Activated CD8-positive, alpha-beta memory T cell treated with anti-CD3 and anti-CD28 coated beads for 4 hours (primary cell): ENCODE measurements around the gene XXYLT1.

Source experiments
- DNase-seq, 2 donors: peaks; one replicate each; pipeline ENCODE4 v3.0.0-alpha.2; 2020; ENCODE audit warnings: low read depth in 2 of 2

XXYLT1 gene

GRCh38 chr3:195169011-195169649, 101.8 kb downstream of the XXYLT1 start:
- DNase-seq: no peak

- no peak for DNase-seq
Observed at GRCh38 chr3:195168009-195168762, 102.8 kb downstream of the XXYLT1 start.

- no peak for DNase-seq
Observed at GRCh38 chr3:195165790-195166189, 105.2 kb downstream of the XXYLT1 start.

GRCh38 chr3:195165265-195165609, 105.7 kb downstream of the XXYLT1 start:
- DNase-seq: no peak

DNA sequence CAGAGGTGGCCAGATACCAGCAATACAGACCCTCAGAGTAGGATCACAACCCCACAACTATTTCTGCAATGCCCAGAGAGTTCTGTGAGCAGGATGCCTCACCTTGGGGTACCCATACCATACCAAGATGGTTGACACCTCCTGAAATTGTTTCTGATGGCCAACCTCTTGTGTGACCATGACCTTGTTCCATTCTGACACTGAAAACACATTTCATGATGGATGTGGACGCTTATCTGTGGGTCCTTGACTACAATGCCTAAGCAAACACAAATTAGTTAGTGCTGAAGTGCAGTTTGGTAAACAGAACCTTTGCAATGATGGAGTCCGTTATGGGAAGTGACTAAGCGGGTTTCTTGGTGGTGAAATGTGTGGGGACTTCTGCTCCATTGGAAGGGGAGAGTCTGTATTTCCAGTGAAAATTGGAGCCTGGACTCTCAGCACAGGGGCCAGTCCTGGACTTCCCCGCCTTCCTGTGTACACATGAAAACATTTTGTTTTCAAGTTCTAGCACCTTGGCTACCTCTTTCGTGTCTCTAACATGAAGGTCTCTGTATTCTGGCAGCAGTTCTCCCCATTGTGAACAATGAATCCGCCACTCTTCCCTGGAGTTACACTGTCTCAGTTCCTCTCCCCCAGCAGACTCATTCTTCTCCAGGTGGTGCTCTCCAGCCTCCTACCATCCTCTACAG, 106.2 kb downstream of the XXYLT1 start:
- no peak for DNase-seq

GRCh38 chr3:195163719-195164572, 107.0 kb downstream of the XXYLT1 start:
- DNase-seq: no peak

DNA sequence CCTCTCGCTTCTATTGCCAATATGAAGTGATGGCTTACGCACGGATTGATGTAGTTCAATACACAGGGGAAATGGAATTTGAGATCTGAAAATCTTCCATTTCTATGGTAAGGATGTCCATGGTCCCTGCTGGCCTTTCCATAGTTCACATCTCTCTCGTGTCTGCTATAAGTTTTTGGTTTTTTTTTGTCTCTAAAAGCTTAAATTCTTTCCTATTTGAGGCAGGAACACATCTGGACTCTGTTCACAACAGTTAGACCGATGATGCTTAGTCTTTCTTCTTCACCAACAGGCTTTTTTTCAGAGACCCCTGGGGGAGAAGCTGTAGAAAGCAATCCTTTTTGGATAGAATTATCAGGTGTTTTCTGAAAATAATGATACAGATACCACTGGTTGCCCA, 108.1 kb downstream of the XXYLT1 start:
- DNase-seq: no peak

DNA sequence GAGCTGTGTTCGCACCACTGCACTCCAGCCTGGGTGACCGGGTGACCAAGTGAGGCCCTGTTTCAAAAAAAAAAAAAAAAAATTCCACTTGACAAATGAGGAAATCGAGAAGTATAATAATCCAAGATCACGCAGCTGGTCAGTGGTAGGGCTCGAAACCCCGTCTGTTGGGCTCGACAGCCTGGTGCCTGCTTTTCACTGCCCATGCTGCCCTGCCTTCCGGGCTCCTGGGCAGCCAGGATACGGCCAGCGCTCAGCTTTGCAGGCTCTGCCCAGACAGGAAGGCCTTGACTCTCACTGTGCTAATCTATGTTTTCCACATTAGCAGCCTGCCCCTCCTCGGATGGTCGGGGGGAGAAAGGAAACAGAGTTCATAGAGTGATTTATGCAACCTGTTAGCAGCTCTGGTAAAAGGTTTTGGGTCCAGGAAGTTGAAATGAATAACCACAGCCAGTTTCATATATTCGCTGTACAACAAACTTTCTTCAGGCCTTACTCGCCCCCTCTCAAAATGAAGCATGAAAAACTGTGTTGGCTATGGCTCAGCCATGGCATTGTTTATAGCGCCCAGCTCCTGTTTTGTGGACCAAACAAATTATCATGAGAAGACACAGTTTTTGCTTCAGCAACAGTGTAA, 108.8 kb downstream of the XXYLT1 start:
- no peak for DNase-seq

- no peak for DNase-seq
Observed at GRCh38 chr3:195160908-195161434, 110.0 kb downstream of the XXYLT1 start.

- no peak for DNase-seq
Observed at GRCh38 chr3:195160257-195160898, 110.6 kb downstream of the XXYLT1 start.

- no peak for DNase-seq
Observed at GRCh38 chr3:195159814-195160165, 111.2 kb downstream of the XXYLT1 start.

DNA sequence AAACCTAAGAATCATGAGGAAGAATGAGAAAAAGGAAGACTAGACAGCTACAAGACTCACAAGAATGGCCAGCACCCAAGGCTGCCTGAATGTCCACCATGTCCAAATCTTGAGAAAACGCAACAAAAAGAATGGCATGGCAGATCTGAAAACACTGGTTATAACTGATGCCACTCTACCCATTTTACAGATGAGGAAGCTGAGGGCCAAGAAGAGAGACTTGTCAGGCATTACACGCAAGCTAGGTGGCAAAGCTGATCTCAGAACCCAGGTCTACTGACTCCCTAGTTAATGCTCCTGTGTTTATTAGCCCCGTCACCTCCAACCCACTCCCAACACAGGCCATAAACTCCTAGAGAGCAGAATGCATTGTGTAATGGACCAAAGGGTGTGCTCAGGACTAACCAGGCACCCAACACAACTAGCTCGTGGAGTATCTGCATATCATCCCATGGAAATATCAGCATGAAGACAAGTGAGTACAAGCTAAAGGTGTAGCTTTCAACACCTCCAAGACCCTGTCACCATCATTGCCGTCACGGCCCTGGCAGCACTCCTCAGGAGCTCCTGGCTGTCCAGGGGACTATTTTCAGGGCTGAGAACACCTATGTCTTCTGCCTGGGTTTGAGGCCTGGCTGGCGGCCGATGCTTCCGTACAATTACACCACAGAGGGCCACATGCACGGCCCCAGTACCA, 111.7 kb downstream of the XXYLT1 start:
- DNase-seq: no peak

DNA sequence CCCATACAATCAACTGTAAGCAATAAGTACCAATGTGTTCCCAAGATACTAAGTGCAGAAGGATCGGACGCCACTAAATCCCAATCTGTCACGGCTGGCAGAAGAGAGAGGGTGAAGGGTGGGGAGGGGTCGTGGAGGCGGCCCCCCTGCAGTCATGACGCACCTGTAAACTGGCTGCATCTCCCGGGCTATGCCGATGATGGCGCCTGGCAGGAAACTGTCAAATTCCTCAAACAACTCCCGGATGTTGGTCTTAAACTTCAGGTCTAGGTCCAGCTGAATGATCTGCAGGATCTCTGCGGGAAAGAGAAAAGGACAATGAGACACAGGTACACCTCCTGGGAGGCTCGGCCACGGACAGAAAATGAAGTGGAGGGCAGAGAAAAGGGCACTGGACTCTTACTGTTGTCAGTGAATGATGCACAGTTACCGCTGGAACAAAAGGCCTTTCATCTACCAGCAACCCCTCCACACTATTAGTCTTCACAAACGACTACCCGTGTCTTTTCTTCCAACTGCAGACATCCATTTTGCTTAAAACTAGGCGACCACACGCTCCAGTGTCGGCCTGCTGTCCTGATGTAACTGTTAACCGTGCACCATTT, 114.6 kb downstream of the XXYLT1 start:
- DNase-seq: no peak

DNA sequence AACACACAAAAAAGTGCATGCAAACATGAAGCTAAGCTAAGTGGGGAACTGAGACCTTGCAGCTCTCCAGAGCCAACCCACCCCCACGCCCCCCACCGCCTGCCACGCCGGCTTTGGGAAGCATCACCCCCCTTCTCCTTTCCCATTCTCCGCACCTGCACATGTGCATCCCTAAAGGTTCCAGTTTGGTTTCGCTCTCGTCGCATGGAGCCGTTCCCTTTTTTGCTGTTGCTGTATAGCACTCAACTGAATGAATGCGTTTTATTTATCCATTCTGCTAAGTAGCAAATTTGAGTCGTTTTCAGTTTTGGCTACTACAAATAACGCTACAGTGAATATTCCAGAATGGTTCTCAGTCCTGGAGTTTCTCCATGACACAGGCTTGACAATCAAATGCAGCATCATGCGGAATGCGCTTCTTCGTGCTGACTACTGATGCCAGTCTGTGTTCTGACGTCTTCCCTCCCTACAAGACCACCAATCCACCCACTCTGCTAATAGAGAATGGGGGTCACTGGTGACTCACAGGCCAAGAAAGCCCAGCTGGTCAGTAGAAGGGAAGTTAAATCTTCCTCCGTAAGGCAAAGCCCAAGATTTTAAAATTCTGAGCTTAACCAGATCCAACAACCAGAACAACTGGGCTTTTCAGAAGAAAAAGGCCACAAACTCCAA, 115.3 kb downstream of the XXYLT1 start:
- no peak for DNase-seq

DNA sequence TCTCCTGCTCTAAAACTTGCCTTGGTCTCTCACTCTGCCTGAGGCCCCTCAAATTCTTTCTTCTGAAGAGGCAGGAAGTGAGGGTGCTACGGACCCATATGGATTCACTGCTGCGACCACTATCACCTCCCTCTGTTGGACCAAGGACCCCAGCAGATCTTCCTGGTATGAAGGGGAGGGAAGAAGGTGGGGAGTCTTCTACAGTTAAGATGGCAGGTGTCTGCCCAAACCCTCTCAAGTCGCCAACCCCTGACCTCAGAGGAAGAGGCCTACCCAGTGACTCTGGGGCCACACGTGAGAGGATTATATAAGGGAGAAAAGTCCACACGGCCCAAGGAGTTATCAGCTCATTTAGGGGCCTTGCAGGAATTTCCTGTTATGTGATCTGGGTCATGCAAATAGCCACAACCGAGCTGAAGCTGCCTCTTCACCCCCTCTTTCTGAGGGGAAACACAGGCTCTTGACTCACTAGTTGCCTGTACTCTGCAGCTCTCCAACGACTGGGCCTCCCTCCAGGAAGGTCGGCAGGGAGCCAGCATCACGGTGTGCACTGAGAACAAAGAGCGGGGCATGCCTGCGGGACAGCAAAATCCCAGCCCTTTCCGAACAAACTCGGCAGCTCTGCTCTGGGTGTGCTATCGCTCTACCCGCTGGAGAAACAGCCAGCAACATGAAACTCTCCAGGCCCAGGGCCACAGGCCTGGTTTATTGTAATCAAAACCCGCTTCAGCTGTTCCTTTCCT, 116.0 kb downstream of the XXYLT1 start:
- no peak for DNase-seq

- DNase-seq: no peak
Observed at GRCh38 chr3:195154111-195154791, 116.7 kb downstream of the XXYLT1 start.

DNA sequence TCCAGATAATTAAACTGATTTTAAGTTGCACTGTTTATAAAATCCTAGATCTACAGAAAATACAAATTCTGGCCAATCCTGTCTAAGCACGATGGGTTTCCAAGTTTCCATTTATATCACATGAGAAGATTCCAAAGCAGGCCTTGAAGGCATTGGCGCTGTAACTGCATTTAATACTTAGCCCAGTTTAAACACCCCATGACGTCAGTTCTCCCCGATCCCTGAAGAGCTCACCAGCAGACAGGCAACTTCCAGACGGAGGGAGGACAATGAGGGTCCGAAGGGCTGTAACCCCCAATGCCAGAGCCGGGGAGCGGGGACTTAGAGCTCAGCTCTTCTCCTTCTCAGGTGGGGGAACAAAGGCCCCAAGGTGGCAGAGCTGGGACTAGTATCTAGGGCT, 117.3 kb downstream of the XXYLT1 start:
- DNase-seq: no peak

DNA sequence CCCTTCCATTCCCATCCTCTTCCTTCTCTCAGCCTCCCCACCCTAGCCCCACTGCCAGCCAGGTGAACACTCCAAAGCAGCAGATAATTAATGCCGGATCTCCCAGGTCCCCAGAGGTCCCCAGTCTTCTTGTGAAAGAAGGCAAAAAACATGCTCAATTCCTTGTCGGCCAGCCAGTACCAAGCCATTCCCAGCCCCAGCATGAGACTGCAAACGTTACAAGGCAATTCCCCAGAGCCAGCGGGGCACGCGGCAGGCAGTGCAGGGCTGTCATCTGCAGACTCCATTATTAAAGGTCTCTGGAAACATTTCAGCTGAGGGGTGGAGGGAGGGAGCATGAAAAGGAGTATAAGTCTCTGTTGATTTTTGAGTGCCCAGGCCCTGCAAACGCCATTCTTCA, 117.8 kb downstream of the XXYLT1 start:
- no peak for DNase-seq
